ENCODE data around the gene SIK3. TPM values are rescaled to one million over a fixed set of nuclear protein-coding genes. Genes with fewer than 3 reads are reported as not detected.

The SIK3 gene
- total and polyA plus RNA-seq, 2 donors (not counting 3 experiments of a cell fraction or from before 2014, with no cell fraction given): 10.3 to 21.3 TPM

DNA sequence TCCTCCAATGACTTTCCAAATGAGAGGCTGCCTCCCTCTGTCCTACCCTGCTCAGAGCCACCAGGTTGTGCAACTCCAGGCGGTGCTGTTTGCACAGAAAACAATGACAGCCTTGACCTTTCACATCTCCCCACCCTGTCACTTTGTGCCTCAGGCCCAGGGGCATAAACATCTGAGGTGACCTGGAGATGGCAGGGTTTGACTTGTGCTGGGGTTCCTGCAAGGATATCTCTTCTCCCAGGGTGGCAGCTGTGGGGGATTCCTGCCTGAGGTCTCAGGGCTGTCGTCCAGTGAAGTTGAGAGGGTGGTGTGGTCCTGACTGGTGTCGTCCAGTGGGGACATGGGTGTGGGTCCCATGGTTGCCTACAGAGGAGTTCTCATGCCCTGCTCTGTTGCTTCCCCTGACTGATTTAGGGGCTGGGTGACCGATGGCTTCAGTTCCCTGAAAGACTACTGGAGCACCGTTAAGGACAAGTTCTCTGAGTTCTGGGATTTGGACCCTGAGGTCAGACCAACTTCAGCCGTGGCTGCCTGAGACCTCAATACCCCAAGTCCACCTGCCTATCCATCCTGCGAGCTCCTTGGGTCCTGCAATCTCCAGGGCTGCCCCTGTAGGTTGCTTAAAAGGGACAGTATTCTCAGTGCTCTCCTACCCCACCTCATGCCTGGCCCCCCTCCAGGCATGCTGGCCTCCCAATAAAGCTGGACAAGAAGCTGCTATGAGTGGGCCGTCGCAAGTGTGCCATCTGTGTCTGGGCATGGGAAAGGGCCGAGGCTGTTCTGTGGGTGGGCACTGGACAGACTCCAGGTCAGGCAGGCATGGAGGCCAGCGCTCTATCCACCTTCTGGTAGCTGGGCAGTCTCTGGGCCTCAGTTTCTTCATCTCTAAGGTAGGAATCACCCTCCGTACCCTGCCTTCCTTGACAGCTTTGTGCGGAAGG is 265.6 kb downstream of the SIK3 start:
- Histone ChIP-seq H3K9me1 (replicated peaks; ENCODE audit: control insufficient read depth, extremely low read depth, insufficient read depth, low read length) (no peaks in the 10 kb centered on the region), H3K27me3 (ENCODE audit: control insufficient read depth in 2 of 2, insufficient read depth in 2 of 2, low read length in 2 of 2) (no peaks in the 10 kb centered on the region), H4K20me1 (replicated peaks; ENCODE audit: control insufficient read depth, extremely low read depth, insufficient read depth, low read length) (no peaks in the 10 kb centered on the region), H3K4me3 (replicated peaks in 1 of 3; ENCODE audit: insufficient read depth in 1 of 3, low read depth in 1 of 3, low read length in 3 of 3) (no peak overlapping the region), H3K27ac (ENCODE audit: insufficient read depth, low read depth, low read length) (no peak overlapping the region), H3K9me3 (replicated peaks; ENCODE audit: control insufficient read depth, insufficient read depth, low read length) (no peaks in the 10 kb centered on the region), H3K9ac (replicated peaks; ENCODE audit: extremely low read depth, insufficient read depth, low read length) (no peak overlapping the region), H3K4me2 (ENCODE audit: insufficient read depth, low read length) (no peak overlapping the region), H3K4me1 (ENCODE audit: control insufficient read depth, extremely low read depth, insufficient read depth, low read length) (peaks cover 6% of the 10 kb centered on the region), H3K79me2 (ENCODE audit: control insufficient read depth, insufficient read depth, low read length) (no peaks in the 10 kb centered on the region), H3K36me3 (ENCODE audit: control insufficient read depth in 2 of 2, extremely low read depth in 1 of 2, insufficient read depth in 2 of 2, low read length in 2 of 2) (no peaks in the 10 kb centered on the region), H2AFZ (ENCODE audit: low read depth, low read length) (no peak overlapping the region)
- no TSS peak for BruUV-seq (replicated peaks)
- DNase-seq (ENCODE audit: low read depth, low spot score) (no peak), FAIRE-seq (no peak)
- ChIA-PET CTCF (interaction anchor here (0.8 to 1.1 kb wide), 2 partner anchors 41 to 273 kb away, joined by 4 to 5 read pairs; partner anchors contain the start of gene APOA5), POLR2A (no interaction called here)
- dilution Hi-C loops (cut with MboI; ENCODE audit: extremely low pct_ligation_motif_present, low sequenced_read_pairs) (no loop called here), intact Hi-C loops (cut with micrococcal nuclease) (no loop called here)
- TF ChIP-seq, protein P1, sequence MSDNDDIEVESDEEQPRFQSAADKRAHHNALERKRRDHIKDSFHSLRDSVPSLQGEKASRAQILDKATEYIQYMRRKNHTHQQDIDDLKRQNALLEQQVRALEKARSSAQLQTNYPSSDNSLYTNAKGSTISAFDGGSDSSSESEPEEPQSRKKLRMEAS (IDR thresholded peaks at IDR 0.05; ENCODE audit: insufficient read depth, insufficient read length): no peak
- TF ChIP-seq FOS (IDR thresholded peaks at IDR 0.05; ENCODE audit: borderline replicate concordance, insufficient read depth, low read length) (no peak), POLR2A (IDR thresholded peaks at IDR 0.05; ENCODE audit: low read depth, low read length) (no peak), MYC (IDR thresholded peaks at IDR 0.05; ENCODE audit: low read depth, low read length) (no peak), POLR2AphosphoS5 (IDR thresholded peaks at IDR 0.05; ENCODE audit: insufficient read depth, low read depth, low read length) (no peak), EZH2 (IDR thresholded peaks at IDR 0.05; ENCODE audit: borderline replicate concordance, low read depth, low read length, severe bottlenecking) (no peak), JUN (IDR thresholded peaks at IDR 0.05; ENCODE audit: borderline replicate concordance, insufficient read depth, insufficient read length, low read depth) (no peak), GATA2 (IDR thresholded peaks at IDR 0.05; ENCODE audit: insufficient read depth, insufficient read length, low read depth, low read length) (no peak)
- TF ChIP-seq, protein P2, sequence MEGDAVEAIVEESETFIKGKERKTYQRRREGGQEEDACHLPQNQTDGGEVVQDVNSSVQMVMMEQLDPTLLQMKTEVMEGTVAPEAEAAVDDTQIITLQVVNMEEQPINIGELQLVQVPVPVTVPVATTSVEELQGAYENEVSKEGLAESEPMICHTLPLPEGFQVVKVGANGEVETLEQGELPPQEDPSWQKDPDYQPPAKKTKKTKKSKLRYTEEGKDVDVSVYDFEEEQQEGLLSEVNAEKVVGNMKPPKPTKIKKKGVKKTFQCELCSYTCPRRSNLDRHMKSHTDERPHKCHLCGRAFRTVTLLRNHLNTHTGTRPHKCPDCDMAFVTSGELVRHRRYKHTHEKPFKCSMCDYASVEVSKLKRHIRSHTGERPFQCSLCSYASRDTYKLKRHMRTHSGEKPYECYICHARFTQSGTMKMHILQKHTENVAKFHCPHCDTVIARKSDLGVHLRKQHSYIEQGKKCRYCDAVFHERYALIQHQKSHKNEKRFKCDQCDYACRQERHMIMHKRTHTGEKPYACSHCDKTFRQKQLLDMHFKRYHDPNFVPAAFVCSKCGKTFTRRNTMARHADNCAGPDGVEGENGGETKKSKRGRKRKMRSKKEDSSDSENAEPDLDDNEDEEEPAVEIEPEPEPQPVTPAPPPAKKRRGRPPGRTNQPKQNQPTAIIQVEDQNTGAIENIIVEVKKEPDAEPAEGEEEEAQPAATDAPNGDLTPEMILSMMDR (IDR thresholded peaks at IDR 0.05; ENCODE audit: extremely low read depth in 1 of 2, insufficient read depth in 1 of 2, low read depth in 1 of 2, low read length in 2 of 2): no peak

Data from endothelial cell of umbilical vein (primary cell).